ENCODE data around the gene FAIM2. TPM values are rescaled to one million over a fixed set of nuclear protein-coding genes. Genes with fewer than 3 reads are reported as not detected.

The FAIM2 gene
- total and polyA plus RNA-seq, 2 experiments from 2014 or later, result 5.0 to 14.0 TPM

DNA sequence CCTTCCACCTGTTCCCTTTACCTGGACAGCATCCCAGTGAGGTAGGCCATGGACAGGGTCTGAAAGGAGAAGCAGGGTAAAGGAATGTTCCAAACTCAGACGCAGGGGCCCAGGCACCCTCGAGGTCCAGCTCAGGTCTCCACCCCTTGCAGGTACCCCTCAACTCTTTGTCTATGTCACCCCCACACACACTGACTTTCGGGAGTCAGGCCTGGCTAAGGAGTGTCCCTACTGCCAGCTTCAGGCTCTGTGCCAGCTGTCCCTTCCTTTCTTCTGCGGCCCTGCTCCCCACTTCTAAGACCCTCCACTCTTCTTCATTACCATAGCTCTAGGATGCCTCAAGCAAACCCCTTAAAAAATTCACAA lies 13.6 kb downstream of the FAIM2 start:
- TF ChIP-seq EZH2phosphoT487 (IDR thresholded peaks at IDR 0.05; ENCODE audit: low read depth, severe bottlenecking, unreplicated experiment) (no peak), EZH2 (IDR thresholded peaks at IDR 0.05; ENCODE audit: borderline replicate concordance) (no peak)
- TF ChIP-seq, protein P1, sequence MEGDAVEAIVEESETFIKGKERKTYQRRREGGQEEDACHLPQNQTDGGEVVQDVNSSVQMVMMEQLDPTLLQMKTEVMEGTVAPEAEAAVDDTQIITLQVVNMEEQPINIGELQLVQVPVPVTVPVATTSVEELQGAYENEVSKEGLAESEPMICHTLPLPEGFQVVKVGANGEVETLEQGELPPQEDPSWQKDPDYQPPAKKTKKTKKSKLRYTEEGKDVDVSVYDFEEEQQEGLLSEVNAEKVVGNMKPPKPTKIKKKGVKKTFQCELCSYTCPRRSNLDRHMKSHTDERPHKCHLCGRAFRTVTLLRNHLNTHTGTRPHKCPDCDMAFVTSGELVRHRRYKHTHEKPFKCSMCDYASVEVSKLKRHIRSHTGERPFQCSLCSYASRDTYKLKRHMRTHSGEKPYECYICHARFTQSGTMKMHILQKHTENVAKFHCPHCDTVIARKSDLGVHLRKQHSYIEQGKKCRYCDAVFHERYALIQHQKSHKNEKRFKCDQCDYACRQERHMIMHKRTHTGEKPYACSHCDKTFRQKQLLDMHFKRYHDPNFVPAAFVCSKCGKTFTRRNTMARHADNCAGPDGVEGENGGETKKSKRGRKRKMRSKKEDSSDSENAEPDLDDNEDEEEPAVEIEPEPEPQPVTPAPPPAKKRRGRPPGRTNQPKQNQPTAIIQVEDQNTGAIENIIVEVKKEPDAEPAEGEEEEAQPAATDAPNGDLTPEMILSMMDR (IDR thresholded peaks at IDR 0.05; ENCODE audit: poor library complexity), result no peak
- no peaks in the 10 kb centered on the region for H3K4me1 ChIP-seq (ENCODE audit: insufficient read depth)
- peaks cover 3% of the 10 kb centered on the region for H3K27me3 ChIP-seq
- DNase-seq (ENCODE audit: low spot score), result no peak
- H3K9me3 ChIP-seq (ENCODE audit: low read depth), result no peaks in the 10 kb centered on the region
- no peak overlapping the region for H3K4me2 ChIP-seq
- H3K79me2 ChIP-seq, result no peaks in the 10 kb centered on the region
- no peak overlapping the region for H2AFZ ChIP-seq
- H3K36me3 ChIP-seq (replicated peaks; ENCODE audit: insufficient read depth, low read depth), result no peaks in the 10 kb centered on the region
- no peak overlapping the region for H3K4me3 ChIP-seq
- H3K27ac ChIP-seq, result no peak overlapping the region
- no peaks in the 10 kb centered on the region for H4K20me1 ChIP-seq (ENCODE audit: insufficient read depth, poor library complexity, severe bottlenecking)
- no peaks in the 10 kb centered on the region for H3K9me2 ChIP-seq (replicated peaks; ENCODE audit: insufficient read depth)
- WGBS (ENCODE audit: low lambda C conversion rate, missing lambda C conversion rate), result 95% methylated on average over 4 of the region's 4 CpGs

DNA sequence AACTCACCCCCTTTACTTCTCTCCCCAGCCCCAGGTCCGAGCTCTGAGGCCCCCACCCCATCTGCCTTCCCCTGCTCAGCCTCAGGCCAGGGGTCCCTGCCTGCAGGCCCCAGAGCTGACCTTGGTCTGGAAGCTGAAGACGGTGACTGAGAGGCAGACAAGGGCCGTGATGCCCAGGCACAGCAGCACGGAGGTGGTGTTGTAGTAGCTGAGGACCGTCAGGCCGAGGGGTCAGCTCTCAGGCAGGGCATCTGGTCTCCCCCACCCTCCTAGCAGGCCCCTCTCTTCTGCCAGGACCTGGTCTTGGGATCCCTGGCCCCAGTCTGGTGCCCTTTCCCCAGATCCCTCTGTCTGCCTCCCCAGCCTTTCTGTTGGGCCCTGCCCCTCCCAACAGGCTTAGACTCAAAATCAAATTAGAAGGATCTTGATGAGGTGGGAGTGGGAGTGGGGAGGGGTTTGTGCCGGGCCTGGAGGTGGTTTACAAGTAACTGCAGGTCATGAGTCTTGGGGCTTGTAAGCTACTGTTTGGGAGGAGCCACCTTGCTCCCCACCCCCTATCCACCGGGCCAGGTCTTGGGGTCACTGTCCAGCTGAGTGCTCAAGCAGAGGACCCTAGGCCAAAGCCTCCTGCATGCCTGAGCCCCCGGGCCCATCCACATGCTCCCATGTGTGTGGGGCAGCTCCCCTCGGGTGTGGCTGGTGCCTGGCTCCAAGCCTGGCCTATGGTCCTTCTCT lies 14.2 kb downstream of the FAIM2 start:
- DNase-seq (ENCODE audit: low spot score), result no peak
- H2AFZ ChIP-seq, result no peak overlapping the region

DNA sequence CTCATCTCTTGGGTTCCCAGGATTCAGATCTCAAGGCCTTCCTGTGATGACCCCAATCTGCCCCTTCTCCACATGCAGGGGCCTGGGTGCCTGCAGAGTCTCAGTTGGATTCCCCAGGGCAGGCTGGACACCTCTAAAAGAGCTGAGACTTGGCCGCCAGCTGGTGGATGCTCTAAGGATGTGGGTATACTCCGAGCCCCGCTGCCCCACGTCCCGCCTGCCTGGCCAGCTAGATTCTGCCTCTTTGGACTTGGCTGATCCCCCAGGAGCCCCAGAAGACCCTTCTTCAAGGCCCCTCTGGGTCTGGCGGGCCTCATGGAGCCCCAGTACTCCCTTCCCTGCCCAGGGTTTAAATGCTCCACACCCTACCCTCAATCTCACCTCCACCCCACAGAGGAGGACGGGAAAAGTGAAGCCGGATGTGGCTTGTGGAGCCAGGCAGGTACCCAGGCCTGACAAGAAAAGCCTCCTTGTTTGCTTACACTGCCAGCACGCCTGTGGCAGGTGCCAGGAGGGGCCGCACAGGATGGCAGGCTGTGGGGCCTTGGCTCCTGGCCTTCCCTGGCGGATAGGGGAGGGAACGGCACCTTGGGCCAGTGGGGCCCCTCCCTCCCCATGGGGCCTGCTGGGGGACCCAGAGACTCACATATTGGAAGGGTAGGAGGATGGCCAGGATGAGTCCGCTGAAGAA lies 15.1 kb downstream of the FAIM2 start:
- Histone ChIP-seq H3K79me2 (no peaks in the 10 kb centered on the region), H3K4me2 (no peak overlapping the region), H2AFZ (no peak overlapping the region), H3K4me3 (no peak overlapping the region), H3K9me3 (ENCODE audit: low read depth) (no peaks in the 10 kb centered on the region), H3K27ac (no peak overlapping the region), H3K36me3 (replicated peaks; ENCODE audit: insufficient read depth, low read depth) (no peaks in the 10 kb centered on the region), H3K4me1 (ENCODE audit: insufficient read depth) (no peaks in the 10 kb centered on the region), H3K27me3 (peaks cover 3% of the 10 kb centered on the region), H3K9me2 (replicated peaks; ENCODE audit: insufficient read depth) (no peaks in the 10 kb centered on the region), H4K20me1 (ENCODE audit: insufficient read depth, poor library complexity, severe bottlenecking) (no peaks in the 10 kb centered on the region)
- TF ChIP-seq EZH2 (IDR thresholded peaks at IDR 0.05; ENCODE audit: borderline replicate concordance), result no peak
- TF ChIP-seq, protein P1 (IDR thresholded peaks at IDR 0.05; ENCODE audit: poor library complexity), result no peak
- TF ChIP-seq EZH2phosphoT487 (IDR thresholded peaks at IDR 0.05; ENCODE audit: low read depth, severe bottlenecking, unreplicated experiment), result no peak
- 93% methylated on average over 13 of the region's 13 CpGs for WGBS (ENCODE audit: low lambda C conversion rate, missing lambda C conversion rate)
- no peak for DNase-seq (ENCODE audit: low spot score)

More for the DNA sequence above, 14.2 kb downstream of the FAIM2 start:
- H3K36me3 ChIP-seq (replicated peaks; ENCODE audit: insufficient read depth, low read depth), result no peaks in the 10 kb centered on the region
- no peak for TF ChIP-seq EZH2phosphoT487 (IDR thresholded peaks at IDR 0.05; ENCODE audit: low read depth, severe bottlenecking, unreplicated experiment)
- peaks cover 3% of the 10 kb centered on the region for H3K27me3 ChIP-seq
- H3K4me3 ChIP-seq, result no peak overlapping the region
- no peaks in the 10 kb centered on the region for H4K20me1 ChIP-seq (ENCODE audit: insufficient read depth, poor library complexity, severe bottlenecking)
- 88% methylated on average over 9 of the region's 10 CpGs for WGBS (ENCODE audit: low lambda C conversion rate, missing lambda C conversion rate)
- no peaks in the 10 kb centered on the region for H3K79me2 ChIP-seq
- no peak overlapping the region for H3K27ac ChIP-seq
- no peaks in the 10 kb centered on the region for H3K9me3 ChIP-seq (ENCODE audit: low read depth)
- no peaks in the 10 kb centered on the region for H3K4me1 ChIP-seq (ENCODE audit: insufficient read depth)
- no peaks in the 10 kb centered on the region for H3K9me2 ChIP-seq (replicated peaks; ENCODE audit: insufficient read depth)
- no peak overlapping the region for H3K4me2 ChIP-seq

Measured in hepatocyte (in vitro differentiated cells).